Lung (tissue), 12 donors: ENCODE data around the gene ADNP. TPM values are rescaled to one million over a fixed set of nuclear protein-coding genes. Genes with fewer than 3 reads are reported as not detected.

Source experiments
- ATAC-seq: fragments of 200-7000 bp; cut with Tn5 transposase; one replicate; pipeline ENCODE4 v1.9.1; 2020; ENCODE audit warnings: moderate number of reproducible peaks; ENCODE audit not compliant: insufficient read depth, low FRiP score
- DNase-seq, 3 donors: peaks; one replicate each; pipeline ENCODE4 v3.0.0-alpha.2; 2013 to 2017
- H3K27ac ChIP-seq, 2 donors: one replicate each; pipeline ENCODE4 v1.5.1; 2013; ENCODE audit warnings: mild to moderate bottlenecking in 2 of 2, moderate library complexity in 2 of 2, control low read depth in 1 of 2, inconsistent platforms in 1 of 2, low read depth in 1 of 2, low read length in 1 of 2
- H3K27me3 ChIP-seq, 3 donors: one replicate each; pipeline ENCODE4 v1.5.1; 2013; ENCODE audit warnings: low read length in 2 of 3; ENCODE audit not compliant: control insufficient read depth in 3 of 3, insufficient read depth in 3 of 3
- H3K36me3 ChIP-seq, 4 donors: one replicate each; pipeline ENCODE4 v1.5.1; 2013; ENCODE audit warnings: low read length in 4 of 4, mild to moderate bottlenecking in 1 of 4, moderate library complexity in 1 of 4; ENCODE audit not compliant: control insufficient read depth in 4 of 4, insufficient read depth in 4 of 4
- H3K4me1 ChIP-seq, 5 donors: one replicate each; pipeline ENCODE4 v1.5.1; 2013; ENCODE audit warnings: low read length in 5 of 5, mild to moderate bottlenecking in 2 of 5, moderate library complexity in 1 of 5; ENCODE audit not compliant: control insufficient read depth in 5 of 5, insufficient read depth in 5 of 5
- H3K4me3 ChIP-seq: one replicate; pipeline ENCODE4 v1.5.1; 2013; ENCODE audit warnings: mild to moderate bottlenecking, control low read depth, moderate library complexity
- H3K9ac ChIP-seq, 2 donors: one replicate each; pipeline ENCODE4 v1.5.1; 2013; ENCODE audit warnings: low read length in 2 of 2, control low read depth in 1 of 2; ENCODE audit not compliant: insufficient read depth in 1 of 2
- H3K9me3 ChIP-seq, 4 donors: one replicate each; pipeline ENCODE4 v1.5.1; 2013; ENCODE audit warnings: low read length in 3 of 4, mild to moderate bottlenecking in 1 of 4, moderate library complexity in 1 of 4; ENCODE audit not compliant: control insufficient read depth in 4 of 4, insufficient read depth in 3 of 4
- WGBS, 2 donors: extraction: QIAGEN DNeasy Blood & Tissue Kit; methylation state at CpG; one replicate each; pipeline ENCODE4 v1.1.7; 2013; 5-methylcytosine and 5-hydroxymethylcytosine counted together
- polyA plus RNA-seq, 2 donors: library from polyadenylated mRNA; stranded (reverse); fragments of 200-250 nt; gene quantifications; one replicate each; pipeline ENCODE4 v1.2.1, GENCODE V29; 2013
- total RNA-seq, 2 donors: library from RNA; depleted of rRNA in 1 of 2; stranded (reverse); fragments of >200 nt in 1 of 2; gene quantifications; one replicate each; pipeline ENCODE4 v1.2.1, GENCODE V29; 2014 to 2021
- TF ChIP-seq, protein P1 (sequence below): IDR thresholded peaks from 2 replicates; pipeline ENCODE4 v1.5.1; 2012; ENCODE audit warnings: mild to moderate bottlenecking; ENCODE audit errors: control extremely low read depth, extremely low read depth
- donor health status: control.
- donor health status: control.
- donor health status: Bipolar disorder and iron deficiency.
- donor health status: healthy.
- donor health status: DM: yes; HTN: yes; CAD: no.

The ADNP gene
- total and polyA plus RNA-seq, 4 donors: 18.0 to 81.5 (median 41.5) TPM

DNA sequence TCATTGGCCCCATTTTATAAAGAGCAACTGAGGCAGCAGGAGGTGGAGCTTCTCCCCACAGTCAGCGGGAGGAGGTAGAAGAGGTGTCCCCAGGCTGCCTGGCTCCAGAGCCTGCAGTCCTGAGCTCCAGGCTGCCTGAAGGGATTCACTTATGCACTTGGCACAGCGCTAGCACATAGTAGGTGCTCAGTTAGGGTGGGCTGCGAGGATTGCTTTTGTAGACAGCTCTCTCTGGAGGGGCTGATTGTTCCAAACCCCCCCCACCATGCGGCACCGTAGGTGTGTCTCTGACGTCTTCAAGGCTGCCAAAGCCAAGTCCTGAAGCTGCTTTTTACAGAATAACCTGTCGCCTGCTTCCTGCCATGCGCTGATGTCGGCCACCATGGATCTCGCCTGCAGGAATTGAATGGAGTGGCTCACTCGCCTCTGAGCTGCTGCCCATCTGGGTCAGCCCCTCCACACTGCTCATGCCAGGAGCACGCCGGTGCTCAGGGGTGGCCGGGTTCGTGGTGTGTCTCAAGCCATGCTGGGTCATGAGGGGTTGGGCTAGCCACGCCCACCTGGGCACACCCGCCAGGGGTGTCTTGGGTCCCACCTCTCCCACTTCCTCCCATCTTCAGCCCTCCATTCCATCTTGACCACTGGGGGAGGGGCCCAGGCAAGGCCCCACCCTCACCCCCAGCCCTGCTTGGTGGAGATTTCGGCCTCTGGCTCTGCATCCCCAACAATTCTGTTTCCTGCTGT lies 76.6 kb downstream of the ADNP start:
- no peak overlapping the region for H3K4me3 ChIP-seq
- H3K9me3 ChIP-seq: no peaks in the 10 kb centered on the region
- no peak for ATAC-seq
- no peaks in the 10 kb centered on the region for H3K4me1 ChIP-seq
- no peaks in the 10 kb centered on the region for H3K27me3 ChIP-seq
- no peaks in the 10 kb centered on the region for H3K36me3 ChIP-seq
- no peak for DNase-seq
- WGBS, 2 donors: 66 to 84% methylated on average over 18 of the region's 18 CpGs
- no peak overlapping the region for H3K27ac ChIP-seq
- no peak overlapping the region for H3K9ac ChIP-seq
- TF ChIP-seq, protein P1, sequence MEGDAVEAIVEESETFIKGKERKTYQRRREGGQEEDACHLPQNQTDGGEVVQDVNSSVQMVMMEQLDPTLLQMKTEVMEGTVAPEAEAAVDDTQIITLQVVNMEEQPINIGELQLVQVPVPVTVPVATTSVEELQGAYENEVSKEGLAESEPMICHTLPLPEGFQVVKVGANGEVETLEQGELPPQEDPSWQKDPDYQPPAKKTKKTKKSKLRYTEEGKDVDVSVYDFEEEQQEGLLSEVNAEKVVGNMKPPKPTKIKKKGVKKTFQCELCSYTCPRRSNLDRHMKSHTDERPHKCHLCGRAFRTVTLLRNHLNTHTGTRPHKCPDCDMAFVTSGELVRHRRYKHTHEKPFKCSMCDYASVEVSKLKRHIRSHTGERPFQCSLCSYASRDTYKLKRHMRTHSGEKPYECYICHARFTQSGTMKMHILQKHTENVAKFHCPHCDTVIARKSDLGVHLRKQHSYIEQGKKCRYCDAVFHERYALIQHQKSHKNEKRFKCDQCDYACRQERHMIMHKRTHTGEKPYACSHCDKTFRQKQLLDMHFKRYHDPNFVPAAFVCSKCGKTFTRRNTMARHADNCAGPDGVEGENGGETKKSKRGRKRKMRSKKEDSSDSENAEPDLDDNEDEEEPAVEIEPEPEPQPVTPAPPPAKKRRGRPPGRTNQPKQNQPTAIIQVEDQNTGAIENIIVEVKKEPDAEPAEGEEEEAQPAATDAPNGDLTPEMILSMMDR: no peak

DNA sequence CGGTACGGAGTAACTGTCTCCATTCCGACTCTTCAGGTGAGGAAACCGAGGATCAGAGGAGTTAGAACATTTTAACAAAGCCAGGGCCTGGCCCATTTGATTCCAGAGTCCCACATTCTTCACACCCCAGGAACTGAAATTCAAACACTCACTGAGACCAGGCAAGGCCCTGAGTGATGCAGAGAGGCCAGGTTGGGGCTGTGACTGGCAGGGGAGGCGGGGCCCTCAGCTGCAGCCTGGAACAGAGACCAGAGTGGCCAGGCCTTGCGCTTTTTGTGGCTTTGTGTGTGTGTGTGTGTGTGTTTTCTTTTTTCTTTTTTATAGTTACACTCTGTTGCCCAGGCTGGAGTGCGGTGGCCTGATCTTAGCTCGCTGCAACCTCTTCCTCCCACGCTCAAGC lies 79.2 kb downstream of the ADNP start:
- Histone ChIP-seq H3K9ac (no peak overlapping the region), H3K27me3 (no peaks in the 10 kb centered on the region), H3K27ac (no peak overlapping the region), H3K4me1 (peaks cover 0 to 11% (median 2%) of the 10 kb centered on the region in 5 donors), H3K4me3 (no peak overlapping the region), H3K36me3 (no peaks in the 10 kb centered on the region), H3K9me3 (no peaks in the 10 kb centered on the region)
- no peak for ATAC-seq
- 96% methylated on average over 9 of the region's 9 CpGs for WGBS, 2 donors
- TF ChIP-seq, protein P1: no peak
- DNase-seq: no peak

DNA sequence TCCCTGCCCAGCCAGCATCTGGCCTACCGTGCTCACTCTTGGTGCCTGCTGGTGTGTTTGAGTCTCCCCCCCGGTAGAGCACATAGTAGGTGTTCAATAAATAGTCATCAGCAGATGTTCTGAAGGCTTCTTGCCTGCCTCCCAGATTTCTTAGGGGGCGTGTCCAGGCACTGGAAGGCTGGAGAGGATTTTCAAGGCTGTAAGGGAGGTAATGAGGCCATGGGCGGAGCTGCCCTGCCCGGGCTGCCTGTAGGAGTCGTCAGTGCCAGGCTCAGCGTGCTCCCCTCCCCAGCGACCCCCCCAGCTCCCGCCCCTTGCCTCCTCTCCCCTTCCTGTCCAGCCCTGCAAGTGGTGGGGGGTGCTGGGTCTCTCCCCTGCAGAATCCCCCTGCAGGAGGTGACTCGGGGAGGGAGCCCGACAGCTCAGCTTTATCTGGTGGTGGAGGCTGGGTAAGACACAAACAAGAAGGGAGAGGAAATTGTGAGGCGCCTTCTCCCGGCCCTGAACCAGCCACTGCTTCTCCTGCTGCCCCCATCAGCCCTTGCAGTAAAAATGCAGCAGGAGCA lies 80.4 kb downstream of the ADNP start:
- Histone ChIP-seq H3K9ac (no peak overlapping the region), H3K27me3 (no peaks in the 10 kb centered on the region), H3K9me3 (no peaks in the 10 kb centered on the region), H3K36me3 (no peaks in the 10 kb centered on the region), H3K4me1 (peaks cover 0 to 11% (median 2%) of the 10 kb centered on the region in 5 donors), H3K27ac (no peak overlapping the region), H3K4me3 (no peak overlapping the region)
- no peak for DNase-seq
- 37 to 50% methylated on average over 12 to 13 of the region's 13 CpGs for WGBS, 2 donors
- no peak for ATAC-seq
- TF ChIP-seq, protein P1: no peak
